Measurements from ENCODE around the gene FAM107B. TPM values are rescaled to one million over a fixed set of nuclear protein-coding genes. Genes with fewer than 3 reads are reported as not detected.

FAM107B gene
- total RNA-seq, 6 experiments from 2014 or later: 58.6 to 116 (median 68.7) TPM

DNA sequence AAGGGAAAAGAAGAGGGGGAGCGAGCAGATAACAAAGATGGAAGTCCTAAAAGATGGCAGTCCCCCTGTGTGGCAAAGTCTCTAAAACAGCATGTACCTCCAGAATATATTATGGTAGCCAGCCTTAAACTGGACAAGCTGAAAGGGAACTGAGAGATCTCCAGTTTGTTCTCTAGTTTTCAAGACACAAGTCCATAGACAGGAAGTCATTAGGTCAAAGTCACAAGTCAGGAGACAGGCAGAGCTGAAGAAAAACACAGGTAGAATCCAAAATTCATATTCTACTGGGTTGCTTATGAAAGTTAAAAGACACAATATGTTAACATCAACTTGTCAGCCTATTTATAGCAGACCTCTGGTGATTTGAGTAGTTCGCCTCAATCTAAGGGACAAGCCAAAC lies 38.7 kb downstream of the FAM107B start:
- TF ChIP-seq CTCF (IDR thresholded peaks at IDR 0.05): no peak
- no peak for TF ChIP-seq POLR2A (IDR thresholded peaks at IDR 0.05)
- DNase-seq (no peak), ATAC-seq (peak in 2 of 4 donors; percentile 5 to 13)
- Histone ChIP-seq H3K27me3 (no peaks in the 10 kb centered on the region), H3K4me3 (no peak overlapping the region), H3K27ac (peak overlapping the region; percentile 22 to 93 (median 86)), H3K36me3 (no peaks in the 10 kb centered on the region), H3K9me3 (no peaks in the 10 kb centered on the region), H3K4me1 (peaks cover 0 to 40% (median 11%) of the 10 kb centered on the region in 4 donors)
- intact Hi-C loops (cut with DNase I): no loop called here
- 100% methylated on average over 2 of the region's 2 CpGs for WGBS (ENCODE audit: insufficient coverage, low coverage, low lambda C conversion rate, missing lambda C conversion rate)

GRCh38 chr10:14731875-14732512 lies 42.7 kb downstream of the FAM107B start:
- intact Hi-C loops (cut with DNase I): no loop called here
- ATAC-seq (no peak), DNase-seq (no peak)
- whole genome bisulfite sequencing (ENCODE audit: insufficient coverage, low coverage, low lambda C conversion rate, missing lambda C conversion rate): 80% methylated on average over 13 of the region's 14 CpGs
- TF ChIP-seq POLR2A (IDR thresholded peaks at IDR 0.05) (no peak), CTCF (IDR thresholded peaks at IDR 0.05) (no peak)
- Histone ChIP-seq H3K4me3 (no peak overlapping the region), H3K27me3 (no peaks in the 10 kb centered on the region), H3K4me1 (peaks cover 0 to 29% (median 4%) of the 10 kb centered on the region in 4 donors), H3K36me3 (no peaks in the 10 kb centered on the region), H3K9me3 (no peaks in the 10 kb centered on the region), H3K27ac (no peak overlapping the region)

DNA sequence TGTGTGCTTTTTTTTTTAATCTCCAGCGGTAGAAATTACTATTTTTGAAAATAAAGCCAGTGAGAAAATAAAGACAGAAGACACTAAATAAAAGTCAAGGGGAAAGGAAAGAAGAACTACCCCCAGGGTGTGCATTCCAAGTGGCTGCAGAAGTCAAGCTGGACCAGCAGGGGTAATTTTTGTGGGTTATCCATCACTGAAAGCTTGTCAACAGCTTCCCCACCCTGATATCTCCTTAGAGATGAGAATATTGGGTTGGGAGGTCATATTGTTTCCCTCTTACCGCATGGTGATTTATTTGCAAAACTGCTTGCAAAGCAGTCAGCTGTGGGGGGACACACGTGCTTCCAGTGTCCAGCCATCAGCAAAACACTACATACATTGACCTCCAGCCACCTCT lies 46.4 kb downstream of the FAM107B start:
- Histone ChIP-seq H3K9me3 (no peaks in the 10 kb centered on the region), H3K36me3 (no peaks in the 10 kb centered on the region), H3K4me3 (no peak overlapping the region), H3K27me3 (no peaks in the 10 kb centered on the region), H3K4me1 (no peaks in the 10 kb centered on the region), H3K27ac (no peak overlapping the region)
- no peak for TF ChIP-seq CTCF (IDR thresholded peaks at IDR 0.05)
- no peak for TF ChIP-seq POLR2A (IDR thresholded peaks at IDR 0.05)
- 63% methylated on average over 3 of the region's 3 CpGs for whole genome bisulfite sequencing (ENCODE audit: insufficient coverage, low coverage, low lambda C conversion rate, missing lambda C conversion rate)
- ATAC-seq (no peak), DNase-seq (no peak)
- intact Hi-C loops (cut with DNase I): no loop called here

- no peaks in the 10 kb centered on the region for H3K9me3 ChIP-seq
- WGBS (ENCODE audit: insufficient coverage, low coverage, low lambda C conversion rate, missing lambda C conversion rate): 58% methylated on average over 1 of the region's 1 CpG
- H3K27me3 ChIP-seq: no peaks in the 10 kb centered on the region
- TF ChIP-seq CTCF (IDR thresholded peaks at IDR 0.05): no peak
- no peak for TF ChIP-seq POLR2A (IDR thresholded peaks at IDR 0.05)
- H3K27ac ChIP-seq: no peak overlapping the region
- H3K4me1 ChIP-seq: no peaks in the 10 kb centered on the region
- ATAC-seq (no peak), DNase-seq (no peak)
- no peaks in the 10 kb centered on the region for H3K36me3 ChIP-seq
- intact Hi-C loops (cut with DNase I): no loop called here
- no peak overlapping the region for H3K4me3 ChIP-seq
Measured at GRCh38 chr10:14727924-14728323, 46.8 kb downstream of the FAM107B start.

Data from right lobe of liver (tissue), 6 donors.